ENCODE data around the gene NEFH.
"Not testable (repeated sequence)": the region's sequence is repeated elsewhere in the genome, so short reads cannot be mapped to it uniquely, and the experiment has no call there.

NEFH gene, protein sequence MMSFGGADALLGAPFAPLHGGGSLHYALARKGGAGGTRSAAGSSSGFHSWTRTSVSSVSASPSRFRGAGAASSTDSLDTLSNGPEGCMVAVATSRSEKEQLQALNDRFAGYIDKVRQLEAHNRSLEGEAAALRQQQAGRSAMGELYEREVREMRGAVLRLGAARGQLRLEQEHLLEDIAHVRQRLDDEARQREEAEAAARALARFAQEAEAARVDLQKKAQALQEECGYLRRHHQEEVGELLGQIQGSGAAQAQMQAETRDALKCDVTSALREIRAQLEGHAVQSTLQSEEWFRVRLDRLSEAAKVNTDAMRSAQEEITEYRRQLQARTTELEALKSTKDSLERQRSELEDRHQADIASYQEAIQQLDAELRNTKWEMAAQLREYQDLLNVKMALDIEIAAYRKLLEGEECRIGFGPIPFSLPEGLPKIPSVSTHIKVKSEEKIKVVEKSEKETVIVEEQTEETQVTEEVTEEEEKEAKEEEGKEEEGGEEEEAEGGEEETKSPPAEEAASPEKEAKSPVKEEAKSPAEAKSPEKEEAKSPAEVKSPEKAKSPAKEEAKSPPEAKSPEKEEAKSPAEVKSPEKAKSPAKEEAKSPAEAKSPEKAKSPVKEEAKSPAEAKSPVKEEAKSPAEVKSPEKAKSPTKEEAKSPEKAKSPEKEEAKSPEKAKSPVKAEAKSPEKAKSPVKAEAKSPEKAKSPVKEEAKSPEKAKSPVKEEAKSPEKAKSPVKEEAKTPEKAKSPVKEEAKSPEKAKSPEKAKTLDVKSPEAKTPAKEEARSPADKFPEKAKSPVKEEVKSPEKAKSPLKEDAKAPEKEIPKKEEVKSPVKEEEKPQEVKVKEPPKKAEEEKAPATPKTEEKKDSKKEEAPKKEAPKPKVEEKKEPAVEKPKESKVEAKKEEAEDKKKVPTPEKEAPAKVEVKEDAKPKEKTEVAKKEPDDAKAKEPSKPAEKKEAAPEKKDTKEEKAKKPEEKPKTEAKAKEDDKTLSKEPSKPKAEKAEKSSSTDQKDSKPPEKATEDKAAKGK

DNA sequence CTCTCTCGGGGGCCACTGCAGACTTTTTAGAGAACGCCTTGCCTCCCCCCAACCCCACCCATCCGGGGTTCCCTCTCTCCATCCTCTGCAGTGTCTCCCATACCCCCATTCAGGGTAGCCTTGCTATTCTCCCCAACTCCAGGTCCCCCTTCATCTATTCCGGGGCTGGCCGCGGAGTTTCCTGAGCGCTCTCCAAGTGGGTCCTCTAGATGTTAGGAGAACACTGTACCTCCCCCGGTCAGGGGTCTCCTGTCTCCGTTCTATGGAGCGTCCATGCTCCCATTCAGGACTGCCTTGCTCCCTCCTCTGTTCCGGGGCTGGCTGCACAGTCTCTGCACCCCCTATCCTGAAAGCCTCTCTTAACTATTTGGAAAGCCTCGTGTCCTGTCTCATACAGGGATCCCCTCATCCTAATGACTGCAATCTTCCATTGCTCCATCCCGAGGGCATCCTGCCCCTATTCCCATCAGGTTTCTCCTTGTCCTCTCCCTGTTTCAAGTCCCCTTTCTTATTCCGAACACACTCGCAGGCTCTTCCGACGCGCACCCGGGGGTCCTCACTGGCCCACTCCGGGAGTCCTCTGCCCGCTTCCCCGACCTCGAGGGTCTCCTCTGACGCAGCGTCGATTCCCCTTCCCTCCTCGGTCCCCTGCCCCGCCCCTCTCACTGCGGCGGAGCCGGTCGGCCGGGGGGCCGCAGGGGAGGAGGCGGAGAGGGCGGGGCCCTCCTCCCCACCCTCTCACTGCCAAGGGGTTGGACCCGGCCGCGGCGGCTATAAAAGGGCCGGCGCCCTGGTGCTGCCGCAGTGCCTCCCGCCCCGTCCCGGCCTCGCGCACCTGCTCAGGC, at the start of gene NEFH:
Gene NEFH, plus strand, starts transcription at position 802 of the 845 bp plus-strand sequence. CDS start 45 bp downstream, outside the sequence.
- DNase-seq: peak; percentile 39

DNA sequence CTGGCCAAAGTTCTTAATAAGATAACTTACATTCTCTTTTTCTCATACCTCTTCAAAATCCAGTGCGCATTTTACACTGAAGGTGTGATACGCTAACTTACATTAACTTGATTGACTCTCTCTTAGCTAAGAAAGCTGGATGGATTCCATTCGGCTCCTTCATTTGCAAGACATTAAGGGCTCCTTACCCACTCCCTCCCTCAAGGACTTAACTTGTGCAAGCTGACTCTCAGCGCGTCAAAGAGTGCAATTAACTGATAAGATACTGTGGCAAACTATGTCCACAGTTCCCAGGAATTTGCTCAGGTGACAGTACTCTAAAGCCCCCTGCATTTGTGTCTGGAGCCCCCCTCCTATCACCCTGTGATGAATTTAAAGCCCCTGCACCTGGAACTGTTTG, 48.0 kb upstream of the NEFH start:
- DNase-seq: no peak

DNA sequence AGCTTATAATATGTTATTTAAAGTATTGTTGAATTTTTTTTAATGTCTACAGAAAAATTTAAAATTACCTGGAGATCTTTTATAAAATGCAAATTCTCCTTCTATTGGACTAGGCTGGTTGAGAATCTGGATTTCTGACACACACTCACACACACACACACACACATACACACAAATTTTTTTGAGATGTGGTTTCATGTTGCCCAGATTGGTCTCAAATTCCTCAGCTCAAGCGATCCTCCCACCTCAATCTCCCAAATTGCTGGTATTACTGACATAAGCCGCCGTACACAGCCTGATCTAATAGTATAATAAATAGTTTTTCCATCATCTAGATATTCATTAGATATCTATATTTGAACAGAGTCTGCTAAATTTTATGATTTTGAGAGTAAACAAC, 46.2 kb upstream of the NEFH start:
- no peak for DNase-seq

DNA sequence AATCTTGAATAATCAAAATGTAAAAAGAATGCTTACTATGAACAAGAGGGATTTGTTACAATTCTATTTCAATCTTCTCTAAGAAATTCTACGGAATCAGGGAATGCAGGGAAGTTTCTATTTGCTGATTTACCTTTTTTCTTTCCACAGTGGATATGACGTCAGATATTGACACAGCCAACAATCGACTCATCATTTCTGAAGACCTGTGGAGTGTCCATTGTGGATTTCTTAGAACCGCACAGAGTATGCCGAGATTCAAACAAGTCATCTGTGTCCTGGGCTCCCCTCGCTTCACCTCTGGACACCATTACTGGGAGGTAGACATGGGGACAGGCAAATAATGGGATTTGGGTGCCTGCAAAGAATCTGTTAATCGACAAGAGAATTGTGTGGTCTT, 45.7 kb upstream of the NEFH start:
- DNase-seq: no peak

DNA sequence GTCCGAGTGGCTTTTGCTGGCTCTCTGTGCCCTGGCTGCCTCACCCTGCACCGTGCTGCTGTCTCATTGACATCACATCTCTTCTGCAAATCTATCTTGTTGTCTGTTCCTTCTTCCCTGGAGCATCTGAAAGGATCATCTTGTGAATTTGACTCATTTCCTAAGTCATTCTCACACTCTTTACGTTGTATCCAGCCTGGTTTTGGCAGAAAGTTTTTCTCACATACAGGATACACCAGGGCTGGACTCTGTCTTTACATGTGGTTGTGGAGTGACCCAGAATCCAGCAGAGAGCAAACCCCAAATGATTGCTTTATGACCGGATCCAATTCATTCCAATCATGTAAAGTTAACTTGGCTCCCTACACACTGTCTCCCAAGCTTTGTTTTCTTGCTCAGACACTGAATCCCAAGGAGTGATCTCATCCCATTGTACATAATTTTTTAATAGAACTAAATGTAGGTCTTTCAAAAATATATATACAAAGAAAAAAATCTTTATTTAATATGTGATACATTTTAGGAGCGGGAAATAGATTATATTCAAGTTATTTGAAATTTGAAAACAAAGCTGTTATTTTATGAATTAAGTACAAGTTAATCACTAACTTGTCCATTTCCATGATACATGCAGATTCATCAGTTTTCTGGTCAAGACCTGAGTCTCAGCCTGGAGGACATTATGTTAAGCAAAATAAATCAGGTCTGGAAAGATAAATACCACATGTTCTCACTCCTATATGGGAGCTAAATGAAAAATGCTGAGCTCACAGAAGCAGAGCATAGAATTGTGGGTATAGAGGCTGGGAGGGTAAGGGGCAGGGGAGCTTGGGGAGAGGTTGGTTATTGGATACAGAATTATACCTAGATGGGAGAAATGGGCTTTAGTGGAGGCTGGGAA, 44.5 kb upstream of the NEFH start:
- DNase-seq: no peak

DNA sequence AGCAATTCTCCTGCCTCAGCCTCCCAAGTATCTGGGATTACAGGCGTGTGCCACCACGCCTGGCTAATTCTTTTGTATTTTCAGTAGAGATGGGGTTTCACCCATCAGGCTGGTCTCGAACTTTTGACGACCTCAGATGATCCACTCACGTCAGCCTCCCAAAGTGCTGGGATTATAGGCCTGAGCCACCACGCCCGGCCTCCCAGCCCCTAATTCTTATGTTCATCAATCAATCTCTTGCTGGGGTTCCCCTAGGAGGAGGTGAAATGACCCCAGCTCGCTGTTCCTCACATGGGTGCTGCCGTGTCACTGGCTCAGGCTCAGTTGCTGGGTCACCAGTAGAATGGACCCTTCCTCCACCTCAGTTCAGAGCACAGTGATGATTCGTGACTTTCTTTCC, 41.7 kb upstream of the NEFH start, which contains the start of gene RFPL1:
Gene RFPL1, plus strand, starts transcription at position 301 of the 400 bp plus-strand sequence.
- not testable (repeated sequence) for DNase-seq

DNA sequence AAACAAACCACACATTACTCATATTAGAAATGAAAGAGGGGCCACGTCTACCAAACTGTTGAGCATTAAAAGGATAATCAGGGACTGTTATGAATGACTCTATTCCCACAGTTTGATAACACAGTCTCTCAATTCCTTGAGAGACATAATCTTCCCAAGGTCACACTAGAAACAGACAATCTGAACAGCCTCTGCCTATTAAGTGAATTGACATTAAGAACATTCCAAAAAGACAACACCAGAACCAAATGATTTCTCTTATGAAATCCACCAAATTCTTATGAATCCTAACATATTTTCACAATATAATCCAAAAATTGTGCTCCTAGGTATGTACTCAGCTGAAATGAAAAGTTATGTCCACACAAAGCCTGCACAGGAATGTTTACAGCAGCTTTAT, 37.0 kb upstream of the NEFH start:
- no peak for DNase-seq

DNA sequence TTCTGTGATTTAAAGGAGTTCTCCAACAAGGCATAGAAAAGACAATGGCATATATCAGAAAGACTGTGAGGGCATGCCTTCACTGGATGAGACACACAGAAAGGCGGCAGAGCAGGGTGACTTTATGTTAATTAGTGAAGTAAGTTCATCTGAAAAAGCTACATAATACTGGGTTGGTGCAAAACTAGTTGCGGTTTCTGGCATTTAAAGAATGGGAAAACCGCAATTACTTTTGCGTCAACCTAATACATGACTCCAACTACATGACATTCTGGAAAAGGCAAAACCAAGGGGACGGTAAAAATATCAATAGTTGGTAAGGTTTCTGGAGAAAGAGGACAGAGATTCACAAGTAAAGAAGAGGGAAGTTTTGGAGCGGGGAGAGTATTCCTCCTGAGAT, 36.6 kb upstream of the NEFH start:
- no peak for DNase-seq

DNA sequence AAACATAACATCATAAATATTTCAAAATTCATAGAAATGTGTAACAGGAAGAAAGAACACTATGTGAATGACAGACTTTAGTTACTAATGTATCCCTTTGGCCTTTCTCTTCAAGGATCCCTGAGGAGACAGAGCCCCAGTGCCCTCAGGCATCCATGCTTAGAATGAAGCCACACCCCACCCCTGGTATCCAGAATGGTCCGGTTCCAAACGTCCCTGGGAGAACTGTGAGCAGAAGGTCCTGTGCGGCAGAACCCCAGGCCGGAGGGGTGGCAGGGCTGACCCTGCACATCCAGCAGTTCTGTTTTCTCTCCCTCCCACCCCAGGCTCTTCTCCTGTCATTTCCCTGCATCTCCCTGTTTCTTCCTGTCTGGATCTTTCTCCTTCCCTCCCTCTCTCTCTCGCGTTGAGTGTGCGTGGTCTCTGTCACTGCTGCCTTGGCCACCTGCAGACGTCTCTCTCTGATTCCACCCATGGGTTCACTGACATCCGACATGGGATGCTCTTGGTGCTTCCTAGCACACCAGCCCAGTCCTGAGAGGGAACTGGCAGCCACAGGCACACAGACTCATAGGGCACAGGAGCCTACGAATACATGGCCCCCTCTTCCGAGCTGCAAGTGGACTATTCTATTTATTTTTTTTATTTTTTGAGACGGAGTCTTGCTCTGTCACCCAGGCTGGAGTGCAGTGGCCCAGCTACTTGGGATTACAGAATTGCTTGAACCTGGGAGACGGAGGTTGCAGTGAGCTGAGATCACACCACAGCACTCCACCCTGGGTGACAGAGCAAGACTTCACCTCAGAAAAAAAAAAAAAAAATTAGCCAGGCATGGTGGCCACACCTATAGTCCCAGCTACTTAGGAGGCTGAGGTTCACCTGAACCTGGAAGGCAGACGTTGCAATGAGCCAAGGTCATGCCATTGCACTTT, 35.9 kb upstream of the NEFH start:
- DNase-seq: no peak

DNA sequence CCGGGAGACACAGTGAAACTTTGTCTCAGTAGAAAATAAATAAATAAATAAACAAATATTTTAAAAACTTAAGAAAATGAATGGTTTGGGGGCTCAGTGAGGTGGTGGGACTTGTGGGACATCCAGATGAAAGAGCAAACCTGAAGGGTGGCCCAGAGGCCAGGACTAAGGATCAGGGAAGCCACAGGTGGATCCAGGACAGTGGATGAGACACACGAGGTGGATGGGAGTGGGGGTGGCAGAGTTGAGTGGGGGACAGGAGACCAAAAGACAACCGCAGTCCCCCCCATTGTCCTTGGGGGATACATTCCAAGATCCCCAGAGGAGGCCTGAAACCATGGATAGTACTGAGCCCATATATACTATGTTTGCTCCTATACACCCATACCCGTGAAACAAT, 34.5 kb upstream of the NEFH start:
- DNase-seq: no peak

DNA sequence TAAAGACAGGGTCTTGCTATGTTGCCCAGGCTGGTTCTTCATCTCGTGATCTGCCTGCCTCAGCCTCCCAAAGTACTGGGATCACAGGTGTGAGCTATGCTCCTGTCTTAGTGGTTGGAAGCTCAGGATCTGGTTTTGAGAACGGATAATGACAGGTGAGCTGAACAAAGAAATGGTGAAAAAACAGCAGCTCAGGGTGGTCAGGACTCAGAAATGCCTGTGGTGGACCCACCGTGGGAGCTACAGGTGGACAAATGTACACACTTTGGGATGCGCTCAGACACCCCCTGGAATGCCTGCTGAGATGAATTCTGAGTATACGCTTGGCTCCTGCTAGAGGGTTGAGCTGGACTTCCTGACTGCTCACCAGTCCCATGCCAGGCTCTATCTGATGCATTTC, 32.1 kb upstream of the NEFH start:
- DNase-seq: no peak

DNA sequence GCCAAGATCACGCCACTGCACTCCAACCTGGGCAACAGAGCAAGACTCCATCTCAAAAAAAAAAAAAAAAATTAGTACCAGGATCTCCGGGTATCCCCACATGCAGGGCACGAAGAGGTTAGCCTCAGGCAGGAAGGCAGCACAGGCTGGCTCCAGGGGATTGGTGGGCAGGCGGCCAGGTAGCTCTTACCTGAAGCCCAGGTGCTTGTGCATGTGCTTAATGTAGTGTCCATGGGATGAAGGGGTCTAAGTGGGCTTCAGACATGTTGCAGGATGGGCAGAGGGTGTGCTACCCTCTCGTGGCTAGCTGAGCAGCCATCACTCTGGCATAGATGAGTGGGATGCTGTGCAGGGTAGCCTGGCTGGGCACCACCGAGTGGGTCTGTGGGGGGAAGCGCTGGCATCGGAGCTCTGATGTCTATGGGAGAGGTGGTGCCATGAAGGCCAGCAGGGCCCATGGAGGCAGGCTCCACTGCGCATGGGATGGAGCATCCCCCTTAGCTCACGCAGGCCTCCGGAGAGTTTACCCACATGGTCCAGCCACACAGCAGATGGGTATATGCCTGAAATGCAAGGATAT, 30.6 kb upstream of the NEFH start:
- no peak for DNase-seq

DNA sequence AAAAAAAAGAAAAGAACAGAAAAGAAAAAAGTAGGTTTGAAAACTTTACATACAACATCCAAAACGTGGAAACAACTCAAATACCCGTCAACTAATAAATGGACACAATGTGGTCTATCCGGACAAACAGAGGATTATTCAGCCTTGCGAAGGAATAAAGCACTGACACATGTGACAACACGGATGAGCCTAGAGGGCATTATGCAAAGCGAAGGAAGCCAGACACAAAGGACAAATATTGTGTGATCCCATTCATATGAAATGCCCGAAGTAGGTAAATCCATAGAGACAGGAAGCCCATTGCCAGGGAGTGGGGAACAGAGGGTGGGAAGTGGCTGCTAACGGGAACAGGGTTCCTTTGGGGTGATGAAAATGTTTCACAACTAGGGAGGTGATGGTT, 29.8 kb upstream of the NEFH start:
- DNase-seq: no peak

DNA sequence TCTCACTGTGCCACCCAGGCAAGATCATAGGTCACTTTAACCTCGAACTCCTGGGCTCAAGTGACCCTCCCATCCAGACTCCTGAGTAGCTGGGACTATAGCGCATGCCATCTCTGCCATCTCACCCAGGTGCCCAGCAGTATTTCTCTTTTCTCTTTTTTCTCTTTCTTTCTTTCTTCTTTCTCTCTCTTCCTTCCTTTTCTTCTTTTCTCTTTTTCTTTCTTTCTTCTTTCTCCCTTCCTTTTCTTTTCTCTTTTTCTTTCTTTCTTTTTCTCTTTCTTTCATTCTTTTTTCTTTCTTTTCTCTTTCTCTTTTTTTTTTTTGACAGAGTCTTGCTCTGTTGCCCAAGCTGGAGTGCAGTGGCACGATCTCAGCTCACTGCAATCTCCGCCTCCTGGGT, 28.2 kb upstream of the NEFH start:
- no peak for DNase-seq

DNA sequence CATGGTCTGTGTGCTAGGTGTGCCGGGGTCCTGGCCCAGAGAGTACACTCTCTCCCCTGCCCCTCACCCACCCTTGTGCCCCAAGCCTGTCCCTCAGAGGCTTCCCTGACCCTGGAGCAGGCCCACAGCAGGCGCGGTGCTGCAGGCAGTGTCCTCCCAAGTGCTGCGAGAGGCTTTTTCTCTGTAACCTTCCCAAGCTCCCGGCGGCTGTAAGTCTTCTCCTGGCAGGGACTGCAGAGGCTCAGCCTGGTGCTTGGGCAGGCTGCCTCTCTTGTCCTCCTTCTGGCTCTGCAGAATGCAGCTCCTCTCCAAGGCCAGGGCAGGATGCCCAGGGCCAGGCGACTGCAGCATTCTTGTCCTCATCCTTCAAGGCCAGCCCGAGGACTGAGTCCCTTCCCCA, 25.7 kb upstream of the NEFH start:
- DNase-seq: no peak

DNA sequence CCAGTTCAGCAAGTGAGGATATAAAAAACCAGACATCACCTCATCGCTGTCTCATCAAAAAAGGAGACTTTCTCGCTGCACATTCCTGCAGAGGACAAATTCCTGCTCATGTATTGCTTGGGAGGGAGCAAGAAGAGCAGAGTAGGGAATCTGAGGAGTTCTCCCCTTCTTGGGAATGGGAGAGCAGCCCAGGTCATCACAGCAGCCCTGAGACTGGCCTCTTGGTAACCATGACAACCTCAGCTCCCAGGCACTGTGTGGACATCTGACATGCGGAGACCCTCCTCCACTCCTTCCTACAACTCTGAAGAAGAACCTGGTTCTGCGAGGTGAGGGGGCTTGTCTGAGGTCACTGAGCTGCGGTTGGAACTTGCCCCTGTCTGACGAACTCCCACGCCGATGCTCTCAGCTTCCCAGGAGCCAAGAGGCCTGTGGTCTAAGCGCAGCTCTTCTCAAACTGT, 23.8 kb upstream of the NEFH start:
- no peak for DNase-seq

DNA sequence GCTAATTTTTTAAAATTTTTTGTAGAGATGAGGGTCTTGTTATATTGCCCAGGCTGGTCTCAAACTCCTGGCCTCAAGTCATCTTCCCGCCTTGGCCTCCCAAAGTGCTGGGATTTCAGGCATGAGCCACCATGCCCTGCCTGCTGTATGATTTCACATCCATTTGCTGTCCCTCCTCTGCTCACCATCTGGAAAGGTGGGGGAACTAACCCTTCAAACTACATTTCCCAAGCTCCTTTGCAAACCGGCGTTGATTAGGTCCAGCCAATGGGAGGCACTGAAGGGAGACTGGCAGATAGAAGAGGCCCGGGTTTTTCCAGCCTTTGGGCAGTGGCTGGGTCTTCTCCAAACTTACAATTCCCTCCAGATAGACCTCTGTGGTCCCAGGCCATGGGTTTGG, 22.3 kb upstream of the NEFH start:
- DNase-seq: peak; percentile 5

DNA sequence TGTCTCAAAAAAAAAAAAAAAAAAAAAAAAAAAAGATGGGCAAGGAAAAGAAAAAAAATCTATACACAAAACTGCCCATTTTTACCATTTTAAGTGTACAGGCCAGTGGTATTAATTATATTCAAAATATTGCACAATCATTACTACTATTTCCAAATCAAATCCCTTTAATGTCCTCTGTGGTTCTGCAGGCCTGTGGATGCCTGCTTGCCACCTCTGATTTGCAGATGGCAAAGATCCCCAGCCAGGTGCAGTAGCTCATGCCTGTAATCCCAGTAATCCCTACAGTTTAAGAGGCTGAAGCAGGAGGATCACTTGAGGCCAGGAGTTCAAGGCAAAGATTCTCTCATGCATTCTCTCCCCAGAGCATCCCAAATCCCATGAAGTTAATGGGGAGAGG, 21.5 kb upstream of the NEFH start:
- DNase-seq: no peak

DNA sequence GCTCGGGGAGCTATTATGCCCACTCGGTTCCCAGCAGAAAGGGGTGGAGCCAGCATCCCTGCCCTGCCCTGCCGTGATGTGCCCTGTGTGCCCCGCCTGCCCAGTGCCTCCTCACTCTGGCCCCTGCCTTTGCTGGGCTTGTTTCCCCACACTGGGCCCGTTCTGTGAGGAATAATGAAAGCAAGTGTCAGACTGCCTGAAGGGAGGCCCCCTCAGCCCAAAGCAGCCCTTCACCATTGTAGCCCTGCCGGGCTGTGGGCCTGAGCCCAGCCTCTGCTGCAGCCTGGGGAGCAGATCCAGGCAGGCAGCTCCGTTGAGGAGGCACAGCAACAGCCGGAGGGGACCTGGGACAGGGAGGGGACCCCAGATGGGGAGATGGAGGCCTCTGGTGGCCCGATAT, 20.2 kb upstream of the NEFH start:
- no peak for DNase-seq

DNA sequence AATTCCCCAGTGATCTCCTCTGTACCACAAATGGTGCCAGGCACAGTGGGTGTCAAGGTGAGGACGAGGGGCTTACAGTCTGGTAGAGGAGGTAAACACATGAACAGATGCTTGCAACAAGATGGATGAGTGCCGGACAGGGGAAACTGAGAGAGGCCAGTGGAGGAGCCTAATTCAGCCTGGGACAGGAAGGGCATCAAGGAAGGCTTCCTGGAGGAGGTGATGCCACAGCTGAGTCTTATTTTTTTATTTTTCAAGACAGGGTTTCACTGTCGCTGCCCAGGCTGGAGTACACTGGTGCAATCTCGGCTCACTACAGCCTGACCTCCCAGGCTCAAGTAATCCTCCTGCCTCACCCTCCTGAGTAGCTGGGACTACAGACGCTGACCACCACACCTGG, 18.8 kb upstream of the NEFH start:
- no peak for DNase-seq
